NOMO-1 treated with DMSO at 0.1 percent for 48 hours (cell line): ENCODE measurements around the gene PDIK1L.

ENCODE experiments used
- DNase-seq: peaks from one replicate; lab custom pipeline; 2025; ENCODE audit not compliant: unreplicated experiment; lab: John Stamatoyannopoulos, UW

PDIK1L gene

DNA sequence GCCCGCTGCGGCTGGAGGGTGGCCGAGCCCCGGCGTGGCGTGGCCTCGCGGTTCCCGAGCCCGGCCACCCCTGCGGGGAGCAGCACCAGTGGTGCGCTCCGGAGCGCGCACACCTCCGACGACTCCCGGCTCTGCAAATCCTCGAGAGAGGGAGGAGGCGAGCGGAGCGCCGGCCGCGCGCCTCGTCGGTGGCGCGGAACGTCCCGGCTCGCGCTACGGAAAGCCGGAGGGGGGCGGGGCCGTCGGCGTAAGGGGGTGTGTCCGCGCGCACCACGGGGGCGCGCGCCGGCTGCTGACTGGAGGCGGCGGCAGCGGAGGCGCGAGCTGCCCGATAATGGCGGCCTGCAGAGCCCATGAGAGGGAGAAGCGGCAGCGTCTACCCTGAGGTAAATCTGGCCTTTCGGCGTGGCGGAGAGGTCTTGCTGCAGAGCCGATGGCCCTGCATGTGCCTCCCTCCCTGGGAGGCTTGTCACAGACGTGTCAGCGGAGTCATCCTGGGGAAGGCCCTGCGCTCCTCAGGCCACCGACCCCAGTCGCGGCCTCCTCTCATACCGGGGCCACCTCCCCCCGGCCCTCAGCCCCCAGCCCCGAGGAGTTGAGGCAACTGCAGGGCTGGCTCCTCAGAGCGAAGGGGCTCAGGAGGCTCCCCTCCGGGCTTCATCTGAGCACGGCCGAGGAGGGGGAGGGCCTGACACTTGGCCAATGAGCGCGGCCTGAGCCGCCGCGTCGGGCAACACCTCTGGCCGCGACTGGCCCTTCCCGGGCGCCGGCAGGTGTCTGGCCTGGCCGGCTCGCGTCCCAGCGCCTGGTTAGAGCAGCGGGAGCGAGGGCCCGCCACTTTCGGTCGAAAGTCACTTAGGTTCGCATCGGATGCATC lies at the start of gene PDIK1L:
Gene PDIK1L (plus strand): TSS at position 295 of the 877 bp plus-strand sequence. CDS start 2,485 bp downstream, outside the sequence.
- DNase-seq = peak; percentile 88

GRCh38 chr1:26064553-26064952 lies 47.1 kb upstream of the PDIK1L start:
- DNase-seq = no peak

DNA sequence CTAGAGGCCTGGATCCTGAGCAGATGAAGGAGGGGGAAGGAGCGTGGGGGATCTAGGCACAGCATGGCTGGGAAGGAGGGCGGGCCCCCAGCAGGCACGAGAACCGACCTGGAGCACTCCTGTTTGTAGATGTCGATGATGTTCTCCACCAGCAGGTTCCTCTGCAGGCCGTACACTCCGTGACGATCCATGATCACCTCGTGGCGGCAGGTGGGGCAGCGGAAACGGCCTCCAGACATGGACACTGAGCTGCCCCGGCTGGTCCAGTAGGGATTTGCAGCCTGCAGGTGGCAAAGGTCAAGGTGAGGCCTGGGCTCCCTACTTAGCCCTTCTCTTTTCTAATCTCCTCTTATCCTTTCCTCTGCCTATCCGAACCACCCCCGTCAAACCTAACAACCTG lies 45.5 kb upstream of the PDIK1L start:
- DNase-seq = no peak

DNA sequence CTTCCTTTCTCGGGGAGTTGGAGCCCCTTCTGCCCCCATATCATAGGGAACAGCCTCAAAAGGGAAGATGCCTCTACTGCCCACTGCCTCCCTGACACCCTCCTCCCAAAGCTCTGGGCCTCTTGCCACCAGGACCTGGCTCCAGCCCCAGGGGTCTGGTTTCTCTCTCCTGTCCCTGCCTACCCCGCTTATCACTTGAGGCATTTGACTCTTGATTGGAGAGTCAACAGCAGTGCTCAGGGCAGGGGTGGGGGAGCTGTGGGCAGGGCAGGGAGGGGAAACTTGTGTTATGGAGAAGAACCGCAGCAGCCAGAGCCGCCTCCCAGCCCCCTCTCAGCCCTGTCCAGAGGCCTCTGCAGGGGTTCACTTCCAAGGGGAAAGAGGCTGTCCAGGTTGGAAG lies 44.8 kb upstream of the PDIK1L start:
- no peak for DNase-seq

- DNase-seq = no peak
Observed at GRCh38 chr1:26067432-26067911, 44.2 kb upstream of the PDIK1L start, which contains the start of gene TRIM63. Gene TRIM63, minus strand, starts transcription at chr1:26067630. Its CDS starts 136 bp downstream, at chr1:26067494.

DNA sequence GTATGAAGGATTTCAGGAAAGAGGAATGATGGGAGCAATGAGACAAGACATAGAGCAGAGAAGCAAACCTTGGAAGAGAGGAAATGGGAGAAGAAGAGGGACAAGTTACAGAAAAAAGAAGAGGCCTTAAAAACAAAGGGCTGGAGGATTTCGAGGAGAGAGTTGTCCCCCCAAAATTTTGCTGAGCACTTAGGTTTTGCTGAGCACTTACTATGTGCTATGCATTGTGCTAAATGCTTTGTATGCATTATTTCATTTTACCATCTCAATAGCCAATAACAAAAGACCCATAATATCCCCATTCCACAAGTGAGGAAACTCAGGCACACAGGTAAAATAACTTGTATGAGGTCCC lies 41.7 kb upstream of the PDIK1L start:
- no peak for DNase-seq

DNA sequence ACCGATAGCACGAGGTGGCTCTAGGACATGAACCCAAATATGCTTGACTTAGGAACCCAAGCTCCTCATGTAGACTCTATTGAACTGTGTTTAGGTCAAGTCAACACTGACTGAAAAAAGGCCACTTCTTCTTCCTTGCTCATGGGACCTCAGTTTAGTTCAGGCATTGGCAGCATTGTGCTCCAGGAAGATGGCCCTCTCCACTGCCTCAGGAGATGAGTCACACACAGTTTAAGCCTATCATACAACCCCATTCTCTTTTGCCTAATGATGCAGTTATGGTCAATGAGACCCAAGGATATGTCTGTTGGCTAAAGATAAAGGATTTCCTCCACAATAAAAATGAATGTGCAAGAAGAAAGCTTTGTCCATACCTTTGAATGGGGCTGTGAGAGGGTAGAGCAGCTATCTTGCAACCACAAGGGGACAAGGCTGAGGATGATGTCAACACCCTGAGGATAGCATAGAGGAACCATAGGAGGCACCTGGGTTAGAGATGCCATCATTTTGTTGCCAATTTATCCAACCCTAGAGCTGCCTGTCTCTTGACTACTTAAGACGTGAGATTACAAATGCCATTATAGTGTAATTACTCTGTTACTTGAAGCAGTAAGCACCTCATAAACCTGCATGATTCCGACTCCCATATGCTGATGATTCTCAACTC lies 41.2 kb upstream of the PDIK1L start:
- no peak for DNase-seq

DNA sequence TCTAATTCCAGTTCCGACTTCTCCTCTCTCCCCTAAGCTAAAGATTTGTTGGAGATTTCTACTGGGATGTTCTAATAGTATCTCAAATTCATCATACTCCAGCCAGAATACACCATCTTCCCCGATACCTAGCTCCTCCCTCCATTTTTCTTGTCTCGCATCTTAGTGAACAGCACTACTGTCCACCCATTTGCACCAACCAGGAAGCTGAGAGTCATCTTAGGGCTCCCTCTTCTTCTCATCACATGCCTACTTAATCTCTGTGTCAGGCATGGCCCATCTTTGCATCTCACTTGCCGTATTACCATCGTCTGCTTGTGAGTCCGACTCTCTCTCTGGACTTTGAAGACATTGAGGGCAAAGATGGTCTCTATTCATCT lies 40.7 kb upstream of the PDIK1L start:
- DNase-seq = no peak

GRCh38 chr1:26072305-26072704 lies 39.3 kb upstream of the PDIK1L start:
- DNase-seq = no peak

GRCh38 chr1:26075421-26076144 lies 36.0 kb upstream of the PDIK1L start:
- DNase-seq = no peak

DNA sequence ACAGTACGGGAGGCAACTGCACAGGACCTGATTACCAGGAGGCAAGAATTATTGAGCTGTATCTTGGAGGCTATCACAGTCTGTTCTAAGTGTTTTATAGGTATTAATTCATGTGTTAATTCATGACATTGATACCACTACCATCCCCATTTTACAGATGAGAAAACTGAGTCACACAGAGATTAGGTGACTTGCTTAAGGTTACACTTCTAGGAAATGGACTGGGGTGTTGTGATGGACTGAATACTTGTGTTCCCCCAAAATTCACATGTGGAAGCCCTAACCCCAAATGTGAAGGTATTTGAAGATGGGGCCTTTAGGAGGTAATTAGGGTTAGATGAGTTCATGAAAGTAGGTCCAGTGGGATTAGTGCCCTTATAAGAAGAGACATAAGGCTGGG lies 34.1 kb upstream of the PDIK1L start:
- no peak for DNase-seq

GRCh38 chr1:26078286-26079177 lies 33.1 kb upstream of the PDIK1L start:
- DNase-seq = no peak

DNA sequence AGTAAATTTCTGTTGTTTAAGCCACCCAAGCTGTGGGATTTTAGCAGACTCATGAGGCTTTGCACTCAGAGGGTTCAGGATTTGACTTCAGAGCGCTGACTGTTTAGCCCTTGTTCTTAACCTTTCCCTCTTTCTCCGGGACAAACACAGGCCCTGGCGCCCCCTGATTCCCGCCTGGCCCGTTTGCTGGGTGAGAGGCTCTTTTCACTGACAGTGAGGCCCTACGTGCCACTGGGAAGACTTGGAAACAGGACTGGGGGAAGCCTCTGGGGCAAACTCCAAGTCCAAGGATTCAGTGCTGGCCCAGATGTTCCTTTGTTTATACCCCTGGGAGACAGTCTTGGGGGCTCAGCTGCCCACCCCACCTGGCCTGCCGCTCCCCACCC lies 32.5 kb upstream of the PDIK1L start:
- no peak for DNase-seq

DNA sequence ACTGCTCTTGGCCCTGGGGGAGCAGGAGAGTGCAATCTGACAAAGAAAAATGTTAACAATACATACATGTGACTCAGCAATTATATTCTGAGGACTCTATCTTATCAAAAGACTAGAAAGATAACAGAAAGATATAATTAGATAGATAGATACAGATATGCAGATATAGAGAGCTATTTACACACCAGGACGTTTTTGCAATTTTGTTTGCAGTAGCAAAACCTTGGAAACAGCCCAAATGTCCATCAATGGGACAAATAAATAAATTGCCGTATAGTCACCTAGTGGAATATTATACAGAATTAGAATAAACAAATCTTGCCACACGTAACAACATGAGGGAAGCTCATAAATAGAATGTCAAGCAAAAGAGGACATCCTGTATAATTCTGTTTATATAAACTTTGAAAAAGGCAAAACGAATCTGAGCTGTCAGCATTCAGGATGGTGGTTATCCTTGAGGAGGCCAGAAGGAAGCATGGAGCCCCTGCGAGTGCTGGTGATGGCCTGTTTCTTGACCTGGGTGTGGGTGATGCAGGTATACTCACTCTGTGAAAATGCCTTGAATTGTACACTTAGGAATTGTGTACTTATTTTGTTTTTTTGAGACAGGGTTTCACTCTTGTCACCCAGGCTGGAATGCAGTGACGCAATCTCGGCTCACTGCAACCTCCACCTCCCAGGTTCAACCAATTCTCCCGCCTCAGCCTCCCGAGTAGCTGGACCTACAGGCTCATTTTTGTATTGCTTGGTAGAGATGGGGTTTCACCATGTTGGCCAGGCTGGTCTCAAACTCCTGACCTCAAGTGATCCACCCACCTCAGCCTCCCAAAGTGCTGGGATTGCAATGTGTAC lies 31.4 kb upstream of the PDIK1L start:
- no peak for DNase-seq

GRCh38 chr1:26081267-26082019 lies 30.2 kb upstream of the PDIK1L start:
- DNase-seq = no peak

DNA sequence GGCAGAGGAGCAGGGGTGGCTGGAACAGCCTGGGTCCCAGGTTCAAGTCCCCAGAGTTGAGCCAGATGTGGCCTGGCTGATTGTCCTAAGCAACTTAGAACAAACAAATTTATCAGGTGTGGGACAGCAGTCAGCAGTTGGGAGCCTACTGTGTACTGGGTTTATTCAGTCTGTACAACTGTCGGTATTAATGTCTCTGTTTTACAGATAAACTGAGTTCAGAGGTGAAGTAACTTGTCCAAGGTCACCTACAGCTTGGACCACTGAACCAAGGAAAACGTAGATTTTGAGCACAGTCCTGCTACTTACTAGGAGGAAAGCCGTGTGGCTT lies 29.6 kb upstream of the PDIK1L start:
- DNase-seq = no peak

DNA sequence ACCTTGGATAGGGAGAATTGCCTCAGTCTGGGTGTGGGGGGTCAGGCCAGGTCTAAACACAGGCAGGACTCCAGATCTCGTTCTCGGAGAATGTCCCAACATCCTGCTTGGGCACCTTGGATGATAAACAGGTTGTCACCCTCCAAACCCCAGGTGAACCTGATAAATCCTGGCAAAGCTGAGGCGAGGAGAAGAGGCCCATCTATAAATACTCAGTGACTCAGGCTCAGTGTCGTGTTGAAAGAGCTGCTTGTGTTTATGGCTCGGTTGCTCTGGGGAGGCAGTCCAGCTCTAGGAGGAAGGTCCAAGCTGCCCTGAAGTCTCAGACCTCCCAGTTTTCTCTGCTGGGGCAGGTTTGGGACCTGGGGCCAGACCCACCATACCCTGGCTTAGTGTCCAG lies 28.4 kb upstream of the PDIK1L start:
- DNase-seq = no peak

GRCh38 chr1:26084091-26084561 lies 27.5 kb upstream of the PDIK1L start:
- DNase-seq = no peak

DNA sequence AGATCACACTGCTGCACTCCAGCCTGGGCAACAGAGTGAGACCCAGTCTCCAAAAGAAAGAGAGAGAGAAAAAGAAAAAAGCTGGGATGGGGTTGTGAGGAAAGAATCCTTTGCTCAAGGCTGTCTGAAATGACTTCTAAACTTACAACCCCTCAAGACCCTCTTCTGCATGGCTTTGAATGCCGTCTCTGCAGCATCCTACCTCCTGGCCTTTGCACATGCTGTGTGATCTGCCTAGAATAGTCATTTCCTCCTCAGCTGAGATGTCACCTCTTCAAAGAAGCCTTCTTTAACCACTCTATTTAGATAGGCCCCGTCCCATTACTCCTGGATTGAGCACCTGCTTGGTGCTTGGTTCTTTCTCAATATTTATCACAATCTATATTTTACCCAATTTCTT lies 26.8 kb upstream of the PDIK1L start:
- DNase-seq = no peak
